GM10248 (cell line): ENCODE data around the gene LHPP.
"Not testable (repeated sequence)": the region's sequence is repeated elsewhere in the genome, so short reads cannot be mapped to it uniquely, and the experiment has no call there.

Source experiments
- CTCF ChIA-PET: fragments of 300-600 bp; sonication (Branson Sonifier 250); formaldehyde crosslinking; extraction: SDS; loops from one replicate; lab custom pipeline; 2021; ENCODE audit warnings: antibody characterized with exemption; lab: Yijun Ruan, JAX
- POLR2A ChIA-PET: fragments of 350-650 bp; sonication (Branson Sonifier 250); formaldehyde crosslinking; extraction: SDS; loops from one replicate; lab custom pipeline; 2020; ENCODE audit warnings: antibody characterized with exemption; lab: Yijun Ruan, JAX
- DNase-seq: peaks from one replicate; pipeline ENCODE4 v3.0.0; 2012; ENCODE audit errors: extremely low spot score
- CTCF ChIP-seq: IDR thresholded peaks from 2 replicates; pipeline ENCODE4 v1.5.1; 2012; ENCODE audit warnings: mild to moderate bottlenecking, low read depth; ENCODE audit errors: extremely low read depth, missing control alignments, control extremely low read depth

LHPP gene

GRCh38 chr10:124547647-124548168 is 86.1 kb downstream of the LHPP start:
- DNase-seq, result no peak
- CTCF ChIA-PET, result interaction anchor here (1.0 to 2.3 kb wide), 3 partner anchors 9 to 198 kb away, joined by 3 to 9 read pairs (median 3); no protein-coding TSS in a partner anchor
- POLR2A ChIA-PET, result no interaction called here
- no peak for TF ChIP-seq CTCF

- DNase-seq, POLR2A ChIA-PET: not testable (repeated sequence)
- CTCF ChIA-PET, result interaction anchor here (2.3 kb wide), 1 partner anchor 10 kb away, joined by 9 read pairs; no protein-coding TSS in a partner anchor
Measured at GRCh38 chr10:124549171-124549570, 87.5 kb downstream of the LHPP start.

GRCh38 chr10:124550293-124551034 is 88.8 kb downstream of the LHPP start:
- POLR2A ChIA-PET, result no interaction called here
- peak; percentile 60 for DNase-seq
- no peak for TF ChIP-seq CTCF
- CTCF ChIA-PET, result no interaction called here

- ChIA-PET CTCF (no interaction called here), POLR2A (no interaction called here)
Measured at GRCh38 chr10:124551097-124551496, 89.5 kb downstream of the LHPP start.

GRCh38 chr10:124551755-124552154 is 90.1 kb downstream of the LHPP start:
- POLR2A ChIA-PET, result no interaction called here

More at GRCh38 chr10:124551097-124551496, 89.5 kb downstream of the LHPP start:
- no peak for TF ChIP-seq CTCF
- no peak for DNase-seq

GRCh38 chr10:124552691-124553276 is 91.2 kb downstream of the LHPP start:
- no peak for DNase-seq
- ChIA-PET POLR2A (no interaction called here), CTCF (interaction anchor here (1.5 to 1.7 kb wide), 2 partner anchors 22 to 188 kb away, joined by 3 to 4 read pairs; no protein-coding TSS in a partner anchor)
- TF ChIP-seq CTCF, result no peak

More at GRCh38 chr10:124551755-124552154, 90.1 kb downstream of the LHPP start:
- TF ChIP-seq CTCF, result no peak
- CTCF ChIA-PET, result interaction anchor here (1.5 to 1.7 kb wide), 2 partner anchors 21 to 189 kb away, joined by 3 to 4 read pairs; no protein-coding TSS in a partner anchor
- no peak for DNase-seq
